Neural crest cell (in vitro differentiated cells): ENCODE results near the gene ATP11A. TPM values are rescaled to one million over a fixed set of nuclear protein-coding genes. Genes with fewer than 3 reads are reported as not detected.

Source experiments
- DNase-seq: peaks from one replicate; pipeline ENCODE4 v3.0.0; 2021; ENCODE audit warnings: low read depth, mixed read lengths, low spot score
- H3K27ac Mint-ChIP-seq: one replicate; pipeline ENCODE4 v1.8.0; 2021; ENCODE audit warnings: mild to moderate bottlenecking, mixed read lengths; ENCODE audit not compliant: unreplicated experiment
- H3K27me3 Mint-ChIP-seq: 2 replicates; pipeline ENCODE4 v1.8.0; 2021; ENCODE audit warnings: low read depth, mild to moderate bottlenecking, mixed read lengths
- H3K36me3 Mint-ChIP-seq: 2 replicates; pipeline ENCODE4 v1.8.0; 2021; ENCODE audit warnings: low read depth, mild to moderate bottlenecking, mixed read lengths
- H3K4me1 Mint-ChIP-seq: 2 replicates; pipeline ENCODE4 v1.8.0; 2021; ENCODE audit warnings: mixed read lengths
- H3K4me3 Mint-ChIP-seq: one replicate; pipeline ENCODE4 v1.8.0; 2021; ENCODE audit warnings: mild to moderate bottlenecking, mixed read lengths
- H3K9me3 Mint-ChIP-seq: 2 replicates; pipeline ENCODE4 v1.8.0; 2021; ENCODE audit warnings: mixed read lengths
- CTCF ChIP-seq: fragments of 200-600 bp; sonication (generic); conservative IDR thresholded peaks from 2 replicates; pipeline ENCODE4 v1.5.0; 2021; ENCODE audit warnings: antibody characterized with exemption, mild to moderate bottlenecking
- total RNA-seq: library from RNA; stranded (reverse); gene quantifications from 2 replicates; pipeline ENCODE4 v1.2.1, GENCODE V29; 2021

The ATP11A gene
- total RNA-seq, 1 donor from 2014 or later, result 97.4 TPM

GRCh38 chr13:112685896-112686295 lies 3.9 kb upstream of the ATP11A start:
- Mint-ChIP-seq H3K4me1 (peaks cover 19% of the 10 kb centered on the region), H3K36me3 (no peaks in the 10 kb centered on the region), H3K9me3 (no peaks in the 10 kb centered on the region), H3K27ac (no peak overlapping the region), H3K27me3 (no peaks in the 10 kb centered on the region), H3K4me3 (no peak overlapping the region)
- no peak for TF ChIP-seq CTCF
- no peak for DNase-seq

GRCh38 chr13:112686364-112686763 lies 3.5 kb upstream of the ATP11A start:
- H3K36me3 Mint-ChIP-seq, result no peaks in the 10 kb centered on the region
- DNase-seq, result no peak
- peaks cover 22% of the 10 kb centered on the region for H3K4me1 Mint-ChIP-seq
- no peaks in the 10 kb centered on the region for H3K9me3 Mint-ChIP-seq
- no peaks in the 10 kb centered on the region for H3K27me3 Mint-ChIP-seq
- H3K4me3 Mint-ChIP-seq, result no peak overlapping the region
- no peak overlapping the region for H3K27ac Mint-ChIP-seq
- TF ChIP-seq CTCF, result no peak

GRCh38 chr13:112686987-112687386 lies 2.9 kb upstream of the ATP11A start:
- no peak for DNase-seq
- Mint-ChIP-seq H3K27me3 (no peaks in the 10 kb centered on the region), H3K4me1 (peaks cover 28% of the 10 kb centered on the region), H3K36me3 (no peaks in the 10 kb centered on the region), H3K4me3 (peak overlapping the region; percentile 85), H3K9me3 (no peaks in the 10 kb centered on the region), H3K27ac (no peak overlapping the region)
- no peak for TF ChIP-seq CTCF

GRCh38 chr13:112687836-112688559 lies 1.8 kb upstream of the ATP11A start:
- Mint-ChIP-seq H3K27ac (no peak overlapping the region), H3K4me1 (peaks cover 38% of the 10 kb centered on the region), H3K9me3 (no peaks in the 10 kb centered on the region), H3K36me3 (no peaks in the 10 kb centered on the region), H3K27me3 (no peaks in the 10 kb centered on the region), H3K4me3 (peak overlapping the region; percentile 85)
- DNase-seq, result no peak
- TF ChIP-seq CTCF, result no peak

GRCh38 chr13:112688560-112689302 lies 1.1 kb upstream of the ATP11A start:
- DNase-seq, result no peak
- TF ChIP-seq CTCF, result no peak
- no peaks in the 10 kb centered on the region for H3K36me3 Mint-ChIP-seq
- no peaks in the 10 kb centered on the region for H3K9me3 Mint-ChIP-seq
- H3K4me3 Mint-ChIP-seq, result peak overlapping the region; percentile 85
- H3K27ac Mint-ChIP-seq, result no peak overlapping the region
- no peaks in the 10 kb centered on the region for H3K27me3 Mint-ChIP-seq
- H3K4me1 Mint-ChIP-seq, result peaks cover 44% of the 10 kb centered on the region
